Right atrium auricular region (tissue), 2 donors: Measurements from ENCODE around the gene KCNH2. TPM values are rescaled to one million over a fixed set of nuclear protein-coding genes. Genes with fewer than 3 reads are reported as not detected.
A peak's percentile ranks its signal among the peaks of the same experiment; 100 is the strongest.

Experiments used
- DNase-seq: peaks from one replicate; pipeline ENCODE4 v3.0.0-alpha.2; 2019; ENCODE audit warnings: low spot score
- H3K27ac ChIP-seq, 2 donors: fragments of 200-600 bp; sonication (generic); 1 replicate in 1 of 2; 2 replicates in 1 of 2; pipeline ENCODE4 v1.5.1; 2016 to 2019
- H3K27me3 ChIP-seq, 2 donors: fragments of 200-600 bp; sonication (generic); one replicate each; pipeline versions ENCODE4 v1.5.1 to v1.6.0; 2017 to 2019
- H3K36me3 ChIP-seq: fragments of 200-600 bp; sonication (generic); one replicate; pipeline ENCODE4 v1.5.1; 2016
- H3K4me1 ChIP-seq, 2 donors: fragments of 200-600 bp; sonication (generic); one replicate each; pipeline versions ENCODE4 v1.5.1 to v1.6.0; 2017 to 2019
- H3K4me3 ChIP-seq, 2 donors: fragments of 200-600 bp; sonication (generic); 1 replicate in 1 of 2; 2 replicates in 1 of 2; pipeline ENCODE4 v1.5.1; 2017 to 2019; ENCODE audit warnings: mild to moderate bottlenecking in 1 of 2, moderate library complexity in 1 of 2
- H3K9me3 ChIP-seq, 2 donors: fragments of 200-600 bp; sonication (generic); one replicate each; pipeline ENCODE4 v1.5.1; 2019
- total RNA-seq, 2 donors: library from RNA; depleted of rRNA; stranded (reverse); fragments of >200 nt; gene quantifications; one replicate each; pipeline ENCODE4 v1.1.0, GENCODE V29; 2016
- TF ChIP-seq, protein P1 (sequence below), 2 donors: fragments of 200-600 bp; sonication (generic); IDR thresholded peaks; one replicate each; pipeline ENCODE4 v1.5.1; 2019; ENCODE audit warnings: antibody characterized with exemption in 2 of 2

KCNH2 gene
- total RNA-seq, 2 donors from 2014 or later = 119 to 128 TPM

DNA sequence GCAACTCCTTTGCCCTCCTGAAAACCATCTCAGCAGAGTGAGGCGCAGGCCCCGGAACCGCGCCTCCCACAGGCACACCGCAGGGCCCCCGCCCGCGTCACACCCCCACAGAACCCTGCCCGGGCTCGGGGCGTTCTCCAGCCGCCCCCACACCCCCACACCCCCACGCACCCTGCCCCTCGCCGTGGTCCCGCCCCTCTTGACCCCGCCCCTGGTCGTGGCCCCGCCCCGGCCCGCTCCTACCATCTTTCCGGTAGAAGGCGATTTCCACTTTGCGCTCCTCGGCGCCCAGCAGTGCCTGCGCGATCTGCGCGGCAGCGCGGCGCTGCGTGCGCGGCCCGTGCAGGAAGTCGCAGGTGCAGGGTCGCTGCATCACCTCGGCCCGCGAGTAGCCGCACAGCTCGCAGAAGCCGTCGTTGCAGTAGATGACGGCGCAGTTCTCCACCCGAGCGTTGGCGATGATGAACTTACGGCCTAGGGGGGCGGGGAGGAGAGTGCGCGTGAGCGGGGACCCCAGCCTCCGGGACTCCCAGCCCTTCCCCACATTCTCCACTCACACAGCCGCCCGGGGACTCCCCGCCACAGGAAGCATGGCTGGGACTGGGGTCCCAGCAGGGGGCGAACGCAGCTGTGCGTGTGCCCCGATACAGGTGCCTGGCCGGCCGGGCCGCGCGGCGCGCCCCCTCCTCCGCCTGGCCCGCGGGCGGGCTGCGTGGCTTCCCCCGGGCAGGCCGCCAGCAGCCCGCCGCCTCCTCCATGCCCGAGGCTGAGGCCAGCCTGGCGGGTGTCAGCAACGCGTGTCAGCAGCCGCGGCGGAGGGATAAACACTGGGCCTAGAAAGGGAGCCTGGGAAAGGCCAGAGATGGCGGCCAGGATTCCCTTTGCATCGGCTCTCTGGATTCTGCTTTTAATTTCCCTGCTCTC is 3.4 kb downstream of the KCNH2 start:
- Histone ChIP-seq H3K4me1 (peaks cover 0 to 86% of the 10 kb centered on the region in 2 donors), H3K27me3 (peaks cover 0 to 7% of the 10 kb centered on the region in 2 donors), H3K27ac (peak overlapping the region; percentile 85 to 94), H3K9me3 (no peaks in the 10 kb centered on the region), H3K36me3 (no peaks in the 10 kb centered on the region), H3K4me3 (peak overlapping the region in 1 of 2 donors; percentile 39)
- TF ChIP-seq, protein P1, sequence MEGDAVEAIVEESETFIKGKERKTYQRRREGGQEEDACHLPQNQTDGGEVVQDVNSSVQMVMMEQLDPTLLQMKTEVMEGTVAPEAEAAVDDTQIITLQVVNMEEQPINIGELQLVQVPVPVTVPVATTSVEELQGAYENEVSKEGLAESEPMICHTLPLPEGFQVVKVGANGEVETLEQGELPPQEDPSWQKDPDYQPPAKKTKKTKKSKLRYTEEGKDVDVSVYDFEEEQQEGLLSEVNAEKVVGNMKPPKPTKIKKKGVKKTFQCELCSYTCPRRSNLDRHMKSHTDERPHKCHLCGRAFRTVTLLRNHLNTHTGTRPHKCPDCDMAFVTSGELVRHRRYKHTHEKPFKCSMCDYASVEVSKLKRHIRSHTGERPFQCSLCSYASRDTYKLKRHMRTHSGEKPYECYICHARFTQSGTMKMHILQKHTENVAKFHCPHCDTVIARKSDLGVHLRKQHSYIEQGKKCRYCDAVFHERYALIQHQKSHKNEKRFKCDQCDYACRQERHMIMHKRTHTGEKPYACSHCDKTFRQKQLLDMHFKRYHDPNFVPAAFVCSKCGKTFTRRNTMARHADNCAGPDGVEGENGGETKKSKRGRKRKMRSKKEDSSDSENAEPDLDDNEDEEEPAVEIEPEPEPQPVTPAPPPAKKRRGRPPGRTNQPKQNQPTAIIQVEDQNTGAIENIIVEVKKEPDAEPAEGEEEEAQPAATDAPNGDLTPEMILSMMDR (IDR thresholded peaks at IDR 0.05) = peak; percentile 18 to 48
- DNase-seq = no peak

GRCh38 chr7:150973571-150974451 is 4.3 kb downstream of the KCNH2 start:
- H3K9me3 ChIP-seq = no peaks in the 10 kb centered on the region
- H3K27ac ChIP-seq = peak overlapping the region; percentile 85 to 94
- TF ChIP-seq, protein P1 (IDR thresholded peaks at IDR 0.05) = no peak
- H3K27me3 ChIP-seq = peaks cover 0 to 7% of the 10 kb centered on the region in 2 donors
- no peak for DNase-seq
- peaks cover 0 to 86% of the 10 kb centered on the region in 2 donors for H3K4me1 ChIP-seq
- no peak overlapping the region for H3K4me3 ChIP-seq
- no peaks in the 10 kb centered on the region for H3K36me3 ChIP-seq

GRCh38 chr7:150972741-150973140 is 5.4 kb downstream of the KCNH2 start:
- H3K36me3 ChIP-seq = no peaks in the 10 kb centered on the region
- no peak for DNase-seq
- H3K4me1 ChIP-seq = peaks cover 0 to 91% of the 10 kb centered on the region in 2 donors
- TF ChIP-seq, protein P1 (IDR thresholded peaks at IDR 0.05) = no peak
- H3K27ac ChIP-seq = peak overlapping the region; percentile 85 to 94
- H3K4me3 ChIP-seq = no peak overlapping the region
- peaks cover 0 to 7% of the 10 kb centered on the region in 2 donors for H3K27me3 ChIP-seq
- no peaks in the 10 kb centered on the region for H3K9me3 ChIP-seq

GRCh38 chr7:150972023-150972468 is 6.1 kb downstream of the KCNH2 start:
- H3K9me3 ChIP-seq = no peaks in the 10 kb centered on the region
- peak overlapping the region; percentile 85 to 94 for H3K27ac ChIP-seq
- TF ChIP-seq, protein P1 (IDR thresholded peaks at IDR 0.05) = no peak
- H3K27me3 ChIP-seq = peaks cover 0 to 7% of the 10 kb centered on the region in 2 donors
- DNase-seq = no peak
- H3K36me3 ChIP-seq = no peaks in the 10 kb centered on the region
- H3K4me3 ChIP-seq = no peak overlapping the region
- H3K4me1 ChIP-seq = peaks cover 0 to 84% of the 10 kb centered on the region in 2 donors

DNA sequence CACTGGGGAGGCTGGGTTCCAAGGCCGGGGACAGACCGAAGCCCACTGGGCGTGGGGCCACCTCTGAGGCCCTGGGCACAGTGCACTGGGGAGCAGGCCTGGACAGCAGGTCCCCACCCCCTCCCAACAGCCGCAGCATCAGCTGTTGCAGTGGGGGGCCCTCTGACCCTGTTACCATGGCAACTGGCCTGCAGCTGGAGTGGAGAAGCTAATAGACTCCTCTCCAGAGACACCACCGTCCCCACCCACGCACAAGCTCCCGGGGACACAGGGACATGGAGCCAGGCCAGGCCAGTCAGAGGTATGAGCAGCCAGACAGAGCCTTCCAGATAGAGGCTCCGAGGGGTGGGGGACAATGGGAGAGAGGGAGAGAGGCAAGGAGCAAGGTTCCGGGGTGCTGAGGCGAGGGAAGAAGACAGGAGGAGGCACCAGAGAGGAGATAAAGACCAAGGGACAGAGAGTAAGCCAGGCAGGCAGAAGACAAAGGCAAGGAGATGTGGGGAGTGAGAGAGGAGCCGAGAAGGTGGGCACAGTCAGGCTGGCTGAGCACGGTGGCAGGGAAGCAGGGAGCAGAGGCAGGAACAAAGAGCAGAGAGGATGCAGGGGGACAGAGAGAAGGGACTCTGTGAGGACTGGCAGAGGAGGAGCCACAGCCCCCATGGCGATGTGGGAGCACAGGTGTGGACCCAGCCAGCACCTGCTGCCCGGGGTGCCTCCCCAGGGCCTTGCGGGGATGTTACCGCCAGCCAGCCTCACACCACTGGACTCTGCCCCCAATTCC is 6.7 kb downstream of the KCNH2 start:
- DNase-seq = no peak
- Histone ChIP-seq H3K27me3 (peaks cover 0 to under 1% of the 10 kb centered on the region in 2 donors), H3K9me3 (no peaks in the 10 kb centered on the region), H3K36me3 (no peaks in the 10 kb centered on the region), H3K4me1 (peaks cover 0 to 82% of the 10 kb centered on the region in 2 donors), H3K27ac (peak overlapping the region; percentile 85 to 94), H3K4me3 (no peak overlapping the region)
- TF ChIP-seq, protein P1 (IDR thresholded peaks at IDR 0.05) = no peak
